Measurements from ENCODE around the gene PTER.

Gene PTER

DNA sequence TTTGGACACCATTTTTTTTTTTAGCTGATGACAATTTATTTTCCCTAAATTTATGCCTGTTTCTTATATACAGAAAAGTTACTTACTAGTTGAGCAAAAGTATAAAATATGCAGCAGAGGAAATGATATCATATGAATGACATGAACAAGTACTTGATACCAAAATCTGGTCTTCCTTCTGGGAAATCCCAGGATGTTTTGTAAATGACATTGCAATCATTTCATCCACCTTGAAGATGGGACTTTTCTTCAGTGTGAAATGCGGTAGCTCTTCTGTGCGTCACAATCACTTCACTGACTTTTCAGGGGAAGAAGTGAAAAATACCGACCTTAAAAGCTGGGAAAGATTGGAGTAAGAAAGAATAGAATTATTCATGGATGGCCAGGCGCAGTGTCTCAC, 61.1 kb downstream of the PTER start:
- Histone ChIP-seq H3K9me3 (no peaks in the 10 kb centered on the region), H3K27me3 (no peaks in the 10 kb centered on the region), H3K4me1 (no peaks in the 10 kb centered on the region), H3K36me3 (no peaks in the 10 kb centered on the region), H3K4me3 (ENCODE audit: low read depth, low read length) (no peak overlapping the region)
- no peak for DNase-seq
- no peak for TF ChIP-seq CTCF (IDR thresholded peaks at IDR 0.05; ENCODE audit: low read depth, low read length)

DNA sequence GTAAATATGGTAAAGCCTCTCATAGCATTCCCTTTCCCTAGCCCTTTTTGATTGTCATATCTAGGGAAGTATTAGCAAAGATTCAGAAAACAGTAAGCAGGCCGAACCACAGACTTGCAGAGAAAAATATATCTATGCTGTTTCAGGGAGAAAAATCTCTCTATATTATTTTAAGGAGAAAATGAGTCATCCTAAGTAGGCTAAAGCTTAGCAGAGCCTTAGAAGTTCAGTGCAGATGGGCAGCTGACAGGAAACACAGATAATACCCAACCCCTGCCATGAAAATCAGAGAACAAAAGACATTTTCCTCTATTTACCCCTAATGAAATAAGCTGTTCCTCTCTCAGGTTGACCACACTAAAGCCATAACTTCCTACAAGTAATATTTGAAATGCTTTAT, 68.4 kb downstream of the PTER start:
- Histone ChIP-seq H3K27me3 (no peaks in the 10 kb centered on the region; the same call in 1 of the 2 replicates), H3K4me1 (no peaks in the 10 kb centered on the region), H3K4me3 (ENCODE audit: low read depth, low read length) (no peak overlapping the region), H3K9me3 (no peaks in the 10 kb centered on the region), H3K36me3 (no peaks in the 10 kb centered on the region)
- TF ChIP-seq CTCF (IDR thresholded peaks at IDR 0.05; ENCODE audit: low read depth, low read length), result no peak
- no peak for DNase-seq

GRCh38 chr10:16509996-16510395, 73.2 kb downstream of the PTER start:
- Histone ChIP-seq H3K27me3 (no peaks in the 10 kb centered on the region; the same call in 1 of the 2 replicates), H3K4me3 (ENCODE audit: low read depth, low read length) (no peak overlapping the region), H3K4me1 (no peaks in the 10 kb centered on the region), H3K36me3 (no peaks in the 10 kb centered on the region), H3K9me3 (no peaks in the 10 kb centered on the region)
- DNase-seq, result no peak
- TF ChIP-seq CTCF (IDR thresholded peaks at IDR 0.05; ENCODE audit: low read depth, low read length), result no peak

DNA sequence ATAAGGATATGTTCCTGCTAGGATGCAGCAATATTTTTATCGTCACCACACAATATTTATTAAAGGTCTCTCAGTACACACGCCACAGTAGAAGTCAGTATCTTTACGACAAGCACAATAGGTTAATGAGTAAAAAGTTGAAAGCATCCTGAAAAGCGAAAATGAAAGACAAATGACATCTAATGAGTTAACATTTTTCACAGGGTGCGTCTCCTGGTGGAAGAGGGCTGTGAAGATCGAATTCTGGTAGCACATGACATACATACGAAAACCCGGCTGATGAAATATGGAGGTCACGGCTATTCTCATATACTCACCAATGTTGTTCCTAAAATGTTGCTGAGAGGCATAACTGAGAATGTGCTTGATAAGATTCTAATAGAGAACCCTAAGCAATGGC, 74.0 kb downstream of the PTER start:
- no peak overlapping the region for H3K4me3 ChIP-seq (ENCODE audit: low read depth, low read length)
- H3K4me1 ChIP-seq, result no peaks in the 10 kb centered on the region
- H3K27me3 ChIP-seq, result no peaks in the 10 kb centered on the region; the same call in 1 of the 2 replicates
- DNase-seq, result no peak
- H3K36me3 ChIP-seq, result no peaks in the 10 kb centered on the region
- no peak for TF ChIP-seq CTCF (IDR thresholded peaks at IDR 0.05; ENCODE audit: low read depth, low read length)
- H3K9me3 ChIP-seq, result no peaks in the 10 kb centered on the region

- 0 out of 2 replicates have a peak, but pooled peaks have one; percentile 14 for TF ChIP-seq CTCF (IDR thresholded peaks at IDR 0.05; ENCODE audit: low read depth, low read length)
- no peak for DNase-seq
- Histone ChIP-seq H3K27me3 (peaks cover 40% of the 10 kb centered on the region), H3K36me3 (no peaks in the 10 kb centered on the region), H3K9me3 (no peaks in the 10 kb centered on the region), H3K4me3 (ENCODE audit: low read depth, low read length) (no peak overlapping the region), H3K4me1 (no peaks in the 10 kb centered on the region)
Measured at GRCh38 chr10:16518822-16519221, 82.0 kb downstream of the PTER start.

DNA sequence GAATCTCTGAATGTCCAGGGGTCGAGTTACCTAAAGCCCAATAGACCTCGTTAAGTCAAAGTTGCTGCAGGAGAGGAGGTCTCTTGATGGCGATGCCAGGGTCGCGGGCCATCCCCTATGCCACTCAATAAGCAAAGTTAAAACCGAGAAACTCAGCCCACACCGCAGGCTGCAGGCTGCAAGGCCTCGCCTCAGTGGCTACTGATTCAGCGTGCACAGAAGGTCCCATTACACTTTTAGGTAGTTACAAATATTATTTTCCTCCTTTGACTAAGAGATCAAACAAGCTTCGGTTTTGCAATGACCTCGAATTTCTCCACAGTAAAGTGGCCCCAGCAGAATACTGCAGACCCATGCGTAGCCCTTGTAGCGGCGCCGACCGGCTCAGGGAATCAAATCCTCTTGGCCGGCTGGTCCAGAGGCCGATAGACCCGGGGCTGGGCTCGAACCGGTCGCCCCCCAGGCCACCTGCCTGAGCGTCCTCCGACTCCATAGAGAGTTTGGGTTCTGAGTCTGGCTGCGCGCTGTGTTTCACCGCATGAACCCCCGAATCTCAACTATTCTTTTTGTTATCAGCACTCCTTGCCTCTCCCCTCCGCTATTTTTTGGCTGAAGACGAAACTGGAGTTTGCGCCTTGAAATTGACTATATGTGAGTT, 82.6 kb downstream of the PTER start:
- Histone ChIP-seq H3K9me3 (no peaks in the 10 kb centered on the region), H3K4me3 (ENCODE audit: low read depth, low read length) (no peak overlapping the region), H3K36me3 (no peaks in the 10 kb centered on the region), H3K4me1 (no peaks in the 10 kb centered on the region), H3K27me3 (peaks cover 45% of the 10 kb centered on the region)
- DNase-seq, result no peak
- TF ChIP-seq CTCF (IDR thresholded peaks at IDR 0.05; ENCODE audit: low read depth, low read length), result no peak
